ENCODE results near the gene HMOX1. TPM values are rescaled to one million over a fixed set of nuclear protein-coding genes. Genes with fewer than 3 reads are reported as not detected.

The HMOX1 gene
- total and polyA plus RNA-seq, 2 of the 8 experiments (the other 6 are each of a cell fraction or from before 2014, with no cell fraction given), result 25.0 to 41.6 TPM

GRCh38 chr22:35383679-35384071, 2.8 kb downstream of the HMOX1 start:
- no peak overlapping the region for H3K18ac ChIP-seq (ENCODE audit: extremely low read depth, low read length)
- H3K27ac ChIP-seq (ENCODE audit: low read depth, low read length), result no peak overlapping the region
- 88% methylated on average over 3 of the region's 3 CpGs; no CpG with 5 or more reads in 1 of the 2 experiments for WGBS, 2 experiments (ENCODE audit: extremely low coverage in 1 of 2, insufficient coverage in 1 of 2, insufficient read length in 1 of 2, insufficient replicate concordance in 2 of 2, low coverage in 1 of 2, low lambda C conversion rate in 2 of 2, missing lambda C conversion rate in 1 of 2)
- H3K79me2 ChIP-seq (ENCODE audit: control insufficient read depth in 1 of 2, insufficient read depth in 2 of 2, low read length in 2 of 2), result peaks cover 0 to 4% of the 10 kb centered on the region in 2 experiments; a peak in 1 of 4 replicates
- H3K27me3 ChIP-seq (replicated peaks in 1 of 4; ENCODE audit: control insufficient read depth in 3 of 4, extremely low read depth in 1 of 4, insufficient read depth in 3 of 4, low read length in 3 of 4), result no peaks in the 10 kb centered on the region; a peak in 1 of 7 replicates
- no peak overlapping the region for H2BK120ac ChIP-seq (replicated peaks; ENCODE audit: low read depth, low read length)
- no peak for TF ChIP-seq TEAD4 (IDR thresholded peaks at IDR 0.05; ENCODE audit: low read depth, low read length)
- no peak for TF ChIP-seq CTBP2 (IDR thresholded peaks at IDR 0.05; ENCODE audit: borderline replicate concordance, insufficient read depth, insufficient read length, low read length)
- TF ChIP-seq ZNF274 (IDR thresholded peaks at IDR 0.05; ENCODE audit: borderline replicate concordance, extremely low read depth, low read length), result no peak
- no peak for TF ChIP-seq MAFK (IDR thresholded peaks at IDR 0.05; ENCODE audit: low read depth, low read length)
- TF ChIP-seq CHD1 (IDR thresholded peaks at IDR 0.05; ENCODE audit: low read depth, low read length), result no peak
- TF ChIP-seq RAD21 (IDR thresholded peaks at IDR 0.05 in 1 of 2, conservative IDR thresholded peaks at IDR 0.05 in 1 of 2; ENCODE audit: low read depth in 2 of 2, low read length in 2 of 2), result no peak
- no peak for TF ChIP-seq CTCF (IDR thresholded peaks at IDR 0.05; ENCODE audit: control extremely low read depth in 1 of 3, insufficient read depth in 1 of 3, low read depth in 1 of 3, low read length in 3 of 3)
- H2BK12ac ChIP-seq (ENCODE audit: low read depth, low read length), result no peak overlapping the region
- H2BK5ac ChIP-seq (ENCODE audit: low read depth, low read length), result no peak overlapping the region
- peaks cover 2% of the 10 kb centered on the region; the same call in 1 of the 2 replicates for H3K79me1 ChIP-seq (ENCODE audit: low read depth, low read length)
- H3K4me1 ChIP-seq (replicated peaks in 1 of 4; ENCODE audit: control insufficient read depth in 3 of 4, insufficient read depth in 4 of 4, low read length in 3 of 4), result peaks cover 8 to 13% (median 10%) of the 10 kb centered on the region in 4 experiments
- no peak overlapping the region for H3K4me3 ChIP-seq (ENCODE audit: extremely low read depth in 1 of 4, insufficient read depth in 2 of 4, low read depth in 3 of 4, low read length in 4 of 4)
- H3K9ac ChIP-seq (replicated peaks in 1 of 4; ENCODE audit: extremely low read depth in 1 of 4, low read depth in 3 of 4, low read length in 3 of 4), result no peak overlapping the region
- H2AK5ac ChIP-seq (ENCODE audit: low read depth, low read length), result no peak overlapping the region
- no peak overlapping the region for H3K23ac ChIP-seq (ENCODE audit: insufficient read length)
- no peak overlapping the region for H3K4ac ChIP-seq (replicated peaks; ENCODE audit: insufficient read length, low read depth, low read length)
- no peak for FAIRE-seq
- no peak for DNase-seq (ENCODE audit: low read depth in 1 of 2, low spot score in 2 of 2)
- H3K36me3 ChIP-seq (ENCODE audit: control insufficient read depth in 2 of 4, insufficient read depth in 4 of 4, low read length in 3 of 4), result peaks cover 0 to 13% (median 2%) of the 10 kb centered on the region in 4 experiments; a peak in 2 of 8 replicates
- no peak overlapping the region for H2BK15ac ChIP-seq (ENCODE audit: low read length)
- H3K14ac ChIP-seq (ENCODE audit: insufficient read length), result no peak overlapping the region
- H4K20me1 ChIP-seq (replicated peaks in 1 of 2; ENCODE audit: control insufficient read depth in 1 of 2, insufficient read depth in 2 of 2, low read length in 2 of 2), result no peaks in the 10 kb centered on the region
- no peak overlapping the region for H4K91ac ChIP-seq (replicated peaks; ENCODE audit: insufficient read length, low read length)
- H3K9me3 ChIP-seq (ENCODE audit: insufficient read depth in 2 of 2, low read depth in 1 of 2, low read length in 1 of 2), result no peaks in the 10 kb centered on the region
- H3K23me2 ChIP-seq (ENCODE audit: low read depth, low read length), result peaks cover 6% of the 10 kb centered on the region; the same call in 1 of the 2 replicates
- no peak overlapping the region for H4K5ac ChIP-seq (ENCODE audit: insufficient read length, low read depth, low read length)
- no peak overlapping the region for H3K56ac ChIP-seq (replicated peaks; ENCODE audit: insufficient read length, low read depth, low read length)
- H4K8ac ChIP-seq (ENCODE audit: extremely low read depth, insufficient read depth, low read length), result no peak overlapping the region
- no peak overlapping the region for H2BK20ac ChIP-seq (ENCODE audit: low read length)
- ChIA-PET POLR2A (ENCODE audit: partially characterized antibody) (interaction anchor here (1.3 to 57.4 kb wide), 4 partner anchors 8 to 31 kb away, joined by 4 to 1995 read pairs (median 5); partner anchors contain the start of gene MCM5), CTCF (ENCODE audit: partially characterized antibody) (interaction anchor here (0.8 to 6.4 kb wide), 3 partner anchors 32 to 154 kb away, joined by 3 to 39 read pairs (median 4); no protein-coding TSS in a partner anchor)
- H2AFZ ChIP-seq (ENCODE audit: low read length), result no peak overlapping the region
- H3K4me2 ChIP-seq (ENCODE audit: insufficient read depth in 1 of 2, low read depth in 2 of 2, low read length in 2 of 2), result no peak overlapping the region; a peak in 1 of 4 replicates
